Ovary (tissue), 3 donors: ENCODE measurements around the gene PRKCH.

ENCODE experiments used
- CTCF ChIP-seq, 3 donors: fragments of 450-650 bp in 2 of 3; fragments of 200-600 bp in 1 of 3; IDR thresholded peaks; one replicate each; pipeline versions ENCODE4 v1.5.1 to v1.8.0; 2016 to 2022; ENCODE audit warnings: antibody characterized with exemption in 3 of 3, mild to moderate bottlenecking in 1 of 3
- EP300 ChIP-seq: sonication (generic); formaldehyde crosslinking; IDR thresholded peaks from one replicate; pipeline ENCODE4 v1.6.1; 2017; ENCODE audit warnings: antibody characterized with exemption
- POLR2A ChIP-seq: fragments of 450-650 bp; IDR thresholded peaks from one replicate; pipeline ENCODE4 v1.6.1; 2017; ENCODE audit warnings: antibody characterized with exemption, mild to moderate bottlenecking, moderate library complexity
- donor health status: DM: no; HTN: no; CAD: no.

DNA sequence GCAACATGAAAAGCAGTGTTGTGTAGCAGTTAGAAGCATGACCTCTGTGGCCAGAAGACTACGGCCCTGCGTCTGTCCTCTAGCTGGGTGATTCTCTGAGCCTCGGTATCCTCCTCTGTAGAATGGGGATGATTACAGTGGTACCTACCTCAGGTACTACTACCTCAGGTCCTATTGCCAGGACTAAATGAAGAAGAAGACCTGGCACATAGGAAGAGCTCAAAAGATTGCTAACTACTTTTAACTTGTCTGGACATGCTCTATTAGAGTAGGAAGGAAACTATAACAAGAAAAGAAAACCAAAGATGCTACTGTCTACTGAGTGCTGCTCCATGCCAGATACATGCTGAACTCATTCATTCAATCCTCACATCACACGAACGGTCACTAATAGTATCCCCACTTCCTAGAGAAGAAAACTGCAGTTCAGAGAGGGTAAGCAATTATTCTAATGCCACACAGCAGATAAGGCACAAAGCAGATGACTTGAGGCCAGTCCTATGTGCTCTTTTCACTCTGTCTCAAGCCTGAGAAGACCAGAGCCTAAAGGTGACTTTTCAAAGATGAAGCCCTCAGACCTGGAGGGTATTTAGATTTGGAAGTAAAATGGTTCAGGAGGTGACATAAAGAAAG, 265.8 kb downstream of the PRKCH start:
- TF ChIP-seq CTCF (IDR thresholded peaks at IDR 0.05) (no peak), EP300 (no peak), POLR2A (no peak)
